Endodermal cell (in vitro differentiated cells): Measurements from ENCODE around the gene FKBP1B. TPM values are rescaled to one million over a fixed set of nuclear protein-coding genes. Genes with fewer than 3 reads are reported as not detected.
"Not testable (repeated sequence)": the region's sequence is repeated elsewhere in the genome, so short reads cannot be mapped to it uniquely, and the experiment has no call there.

Experiments used
- DNase-seq: peaks from one replicate; pipeline ENCODE4 v3.0.0-alpha.2; 2017
- H3K27ac ChIP-seq: 2 replicates; pipeline ENCODE4 v1.5.1; 2013; ENCODE audit warnings: mild to moderate bottlenecking, low read depth, low read length, moderate library complexity
- H3K27me3 ChIP-seq: 2 replicates; pipeline ENCODE4 v1.6.1; 2013; ENCODE audit warnings: mild to moderate bottlenecking, low read length, moderate library complexity; ENCODE audit not compliant: insufficient read depth, control insufficient read depth, poor library complexity, severe bottlenecking
- H3K36me3 ChIP-seq: 2 replicates; pipeline ENCODE4 v1.7.0; 2013; ENCODE audit warnings: mild to moderate bottlenecking, low read length, moderate library complexity; ENCODE audit not compliant: control insufficient read depth, insufficient read depth
- H3K4me1 ChIP-seq: one replicate; pipeline ENCODE4 v1.7.0; 2013; ENCODE audit warnings: low read length; ENCODE audit not compliant: control insufficient read depth, insufficient read depth
- H3K4me3 ChIP-seq: 2 replicates; pipeline ENCODE4 v1.5.1; 2013; ENCODE audit warnings: mild to moderate bottlenecking, low read length, moderate library complexity
- H3K9ac ChIP-seq: 2 replicates; pipeline ENCODE4 v1.6.1; 2013; ENCODE audit warnings: mild to moderate bottlenecking, low read length, moderate library complexity; ENCODE audit not compliant: poor library complexity, severe bottlenecking; ENCODE audit errors: extremely low read depth
- H3K9me3 ChIP-seq: 2 replicates; pipeline ENCODE4 v1.6.1; 2013; ENCODE audit warnings: mild to moderate bottlenecking, low read length, moderate library complexity; ENCODE audit not compliant: control insufficient read depth
- H3K27ac Mint-ChIP-seq: 2 replicates; pipeline ENCODE4 v1.8.0; 2020; ENCODE audit warnings: mixed read lengths
- H3K27me3 Mint-ChIP-seq: 2 replicates; pipeline ENCODE4 v1.8.0; 2021; ENCODE audit warnings: mild to moderate bottlenecking, mixed read lengths; ENCODE audit not compliant: insufficient read depth
- H3K36me3 Mint-ChIP-seq: 2 replicates; pipeline ENCODE4 v1.8.0; 2020; ENCODE audit warnings: low read depth, mixed read lengths
- H3K4me1 Mint-ChIP-seq: 2 replicates; pipeline ENCODE4 v1.8.0; 2020; ENCODE audit warnings: mixed read lengths
- H3K4me3 Mint-ChIP-seq: 2 replicates; pipeline ENCODE4 v1.8.0; 2020; ENCODE audit warnings: mild to moderate bottlenecking, moderate library complexity, mixed read lengths
- H3K9me3 Mint-ChIP-seq: 2 replicates; pipeline ENCODE4 v1.8.0; 2020; ENCODE audit warnings: mild to moderate bottlenecking, mixed read lengths
- CTCF ChIP-seq: fragments of 200-600 bp; sonication (generic); conservative IDR thresholded peaks from 2 replicates; pipeline ENCODE4 v1.5.0; 2021; ENCODE audit warnings: antibody characterized with exemption, mild to moderate bottlenecking
- WGBS, 2 experiments: methylation state at CpG; one replicate each; pipeline versions ENCODE4 v1.1.5 to v1.1.7; 2013; ENCODE audit warnings: missing lambda C conversion rate in 2 of 2, mixed read lengths in 1 of 2; ENCODE audit not compliant: insufficient coverage in 1 of 2, insufficient read length in 1 of 2; 5-methylcytosine and 5-hydroxymethylcytosine counted together
- total RNA-seq, 2 donors: library from RNA; stranded (reverse); fragmentation: NEBNext Ultra II Directional in 1 of 2; extraction: Animal tissue kit (Norgen Biotek cat#: 25700) in 1 of 2; gene quantifications; 2 replicates in 1 of 2; 3 replicates in 1 of 2; pipeline ENCODE4 v1.2.1, GENCODE V29; 2021

FKBP1B gene
- total RNA-seq, 2 donors from 2014 or later: 35.3 to 39.0 TPM

DNA sequence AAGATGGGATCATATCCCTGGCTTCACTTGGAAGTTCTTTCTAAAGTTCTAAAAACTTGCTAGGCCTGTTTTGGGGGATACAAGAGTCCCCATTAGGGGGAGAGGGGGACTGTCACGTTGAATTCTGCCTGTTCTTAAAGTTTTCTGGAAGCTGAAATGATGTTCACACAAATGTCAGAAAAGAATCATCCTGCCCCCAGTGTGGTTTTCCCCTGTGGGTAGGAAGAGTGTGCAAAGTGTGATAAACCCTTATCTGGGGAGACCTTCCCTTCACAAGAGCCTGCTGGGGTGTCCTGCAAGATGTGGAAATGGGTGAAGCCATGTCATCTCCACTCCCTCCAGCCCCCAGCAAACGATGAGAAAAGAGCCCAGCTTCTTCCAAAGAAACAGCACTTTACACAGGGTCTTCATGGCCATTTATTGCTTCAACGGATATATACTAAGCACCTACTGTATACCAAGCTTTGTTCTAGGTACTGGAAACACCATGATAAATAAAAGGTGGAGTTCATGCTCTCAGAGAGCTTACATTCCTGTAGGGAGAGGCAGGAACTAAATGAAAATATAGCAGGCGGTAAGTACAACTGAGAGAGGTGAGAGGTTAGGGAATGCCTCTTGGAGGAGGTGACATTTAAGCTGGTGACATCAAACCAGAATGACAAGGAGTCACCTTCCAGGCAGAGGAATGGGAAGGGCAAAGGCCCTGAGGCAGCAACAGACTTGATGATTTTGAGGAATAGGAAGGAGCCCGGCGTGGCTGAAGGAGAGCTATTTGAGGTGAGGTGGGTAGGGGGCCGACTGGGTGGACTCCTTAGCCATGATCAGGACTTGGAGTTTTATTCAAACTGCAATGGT is 38.1 kb upstream of the FKBP1B start:
- no peak overlapping the region for H3K27ac Mint-ChIP-seq
- no peaks in the 10 kb centered on the region for H3K36me3 ChIP-seq
- peaks cover 24% of the 10 kb centered on the region for H3K27me3 Mint-ChIP-seq
- H3K4me3 Mint-ChIP-seq: no peak overlapping the region
- no peak for TF ChIP-seq CTCF
- H3K9me3 ChIP-seq: no peaks in the 10 kb centered on the region
- H3K27me3 ChIP-seq: peaks cover 25% of the 10 kb centered on the region
- no peak for DNase-seq
- peaks cover 5% of the 10 kb centered on the region for H3K4me1 Mint-ChIP-seq
- no peaks in the 10 kb centered on the region for H3K9me3 Mint-ChIP-seq
- no peaks in the 10 kb centered on the region for H3K4me1 ChIP-seq
- no peak overlapping the region for H3K4me3 ChIP-seq
- H3K36me3 Mint-ChIP-seq: peaks cover 3% of the 10 kb centered on the region
- no peak overlapping the region for H3K27ac ChIP-seq
- WGBS, 2 experiments: 92 to 96% methylated on average over 5 to 7 of the region's 7 CpGs
- no peak overlapping the region for H3K9ac ChIP-seq

DNA sequence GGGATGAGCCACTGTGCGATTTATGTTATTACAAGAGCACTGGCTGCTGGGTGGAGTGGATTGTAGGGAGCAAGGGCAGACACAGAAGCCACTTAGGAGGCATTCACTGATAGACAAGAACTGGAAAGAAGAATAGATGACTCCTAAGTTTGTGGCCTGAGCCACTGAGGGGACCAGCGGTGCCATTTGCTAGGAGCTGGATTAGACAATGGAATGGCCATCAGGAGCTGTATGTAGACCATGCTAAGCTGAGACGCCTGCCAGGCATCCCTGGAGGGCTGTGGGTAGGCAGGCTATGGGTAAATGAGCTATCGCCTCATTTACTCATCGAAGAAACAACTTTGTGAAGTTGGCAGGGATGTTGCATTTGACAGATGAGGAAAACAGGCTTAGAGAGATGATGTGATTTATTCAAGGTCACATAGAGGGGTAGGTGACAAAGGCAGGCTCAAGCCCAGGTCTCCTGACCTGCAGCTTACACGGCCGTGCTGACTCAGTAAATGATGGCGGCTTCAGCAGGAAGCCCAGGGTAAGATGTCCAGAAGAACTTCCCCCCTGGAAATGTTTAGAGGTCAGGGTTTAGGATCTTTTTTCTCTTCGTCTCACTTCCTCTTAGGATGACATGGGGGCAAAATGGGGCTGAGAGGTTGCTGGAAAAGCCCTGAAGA is 36.9 kb upstream of the FKBP1B start:
- H3K9me3 ChIP-seq: no peaks in the 10 kb centered on the region
- H3K27ac ChIP-seq: no peak overlapping the region
- H3K27ac Mint-ChIP-seq: no peak overlapping the region
- no peak overlapping the region for H3K4me3 Mint-ChIP-seq
- 84 to 88% methylated on average over 6 to 9 of the region's 9 CpGs for WGBS, 2 experiments
- no peak overlapping the region for H3K4me3 ChIP-seq
- peaks cover 24% of the 10 kb centered on the region for H3K27me3 Mint-ChIP-seq
- H3K4me1 ChIP-seq: no peaks in the 10 kb centered on the region
- H3K36me3 Mint-ChIP-seq: peaks cover 3% of the 10 kb centered on the region
- H3K4me1 Mint-ChIP-seq: peaks cover 5% of the 10 kb centered on the region
- H3K9ac ChIP-seq: no peak overlapping the region
- no peak for TF ChIP-seq CTCF
- peaks cover 25% of the 10 kb centered on the region for H3K27me3 ChIP-seq
- H3K36me3 ChIP-seq: no peaks in the 10 kb centered on the region
- H3K9me3 Mint-ChIP-seq: no peaks in the 10 kb centered on the region
- DNase-seq: no peak

GRCh38 chr2:24014902-24015301 is 34.6 kb upstream of the FKBP1B start:
- H3K27me3 Mint-ChIP-seq: peaks cover 12% of the 10 kb centered on the region
- WGBS, 2 experiments: 80 to 87% methylated on average over 1 to 6 of the region's 6 CpGs
- not testable (repeated sequence) for H3K4me3 Mint-ChIP-seq, H3K36me3 ChIP-seq, H3K36me3 Mint-ChIP-seq, H3K4me3 ChIP-seq, H3K27ac Mint-ChIP-seq, DNase-seq, H3K27ac ChIP-seq, H3K9me3 Mint-ChIP-seq, H3K9me3 ChIP-seq, H3K4me1 Mint-ChIP-seq, H3K9ac ChIP-seq, H3K4me1 ChIP-seq
- peaks cover 14% of the 10 kb centered on the region for H3K27me3 ChIP-seq
